Parathyroid adenoma (tissue), 2 donors: ENCODE data around the gene ELMO3.
A peak's percentile ranks its signal among the peaks of the same experiment; 100 is the strongest.

Source experiments
- H2AFZ ChIP-seq: fragments of 300-600 bp; sonication (generic); one replicate; pipeline ENCODE4 v1.7.0; 2017; ENCODE audit warnings: antibody characterized with exemption, mild to moderate bottlenecking
- H3K27ac ChIP-seq: fragments of 300-600 bp; sonication (generic); one replicate; pipeline ENCODE4 v1.7.0; 2017
- H3K27me3 ChIP-seq: fragments of 300-600 bp; sonication (generic); one replicate; pipeline ENCODE4 v1.7.0; 2017; ENCODE audit warnings: low read length; ENCODE audit not compliant: control insufficient read depth, insufficient read depth
- H3K36me3 ChIP-seq: fragments of 300-600 bp; sonication (generic); one replicate; pipeline ENCODE4 v1.7.0; 2017; ENCODE audit warnings: low read length; ENCODE audit not compliant: control insufficient read depth, insufficient read depth
- H3K4me1 ChIP-seq: fragments of 300-600 bp; sonication (generic); one replicate; pipeline ENCODE4 v1.7.0; 2017; ENCODE audit warnings: control low read depth
- H3K4me2 ChIP-seq: fragments of 300-600 bp; sonication (generic); one replicate; pipeline ENCODE4 v1.7.0; 2017; ENCODE audit warnings: low read length
- H3K4me3 ChIP-seq: fragments of 300-600 bp; sonication (generic); one replicate; pipeline ENCODE4 v1.7.0; 2017; ENCODE audit warnings: low read depth, low read length
- H3K79me2 ChIP-seq: fragments of 300-600 bp; sonication (generic); one replicate; pipeline ENCODE4 v1.7.0; 2017; ENCODE audit warnings: control low read depth
- H3K9ac ChIP-seq: fragments of 300-600 bp; sonication (generic); one replicate; pipeline ENCODE4 v1.7.0; 2017; ENCODE audit warnings: mild to moderate bottlenecking
- H3K9me3 ChIP-seq: fragments of 300-600 bp; sonication (generic); one replicate; pipeline ENCODE4 v1.7.0; 2017; ENCODE audit warnings: low read length; ENCODE audit not compliant: control insufficient read depth
- CTCF ChIP-seq: fragments of 300-600 bp; sonication (generic); IDR thresholded peaks from one replicate; pipeline ENCODE4 v1.7.0; 2017; ENCODE audit warnings: antibody characterized with exemption, mild to moderate bottlenecking
- donor health status: primary hyperparathyroidism.

ELMO3 gene

DNA sequence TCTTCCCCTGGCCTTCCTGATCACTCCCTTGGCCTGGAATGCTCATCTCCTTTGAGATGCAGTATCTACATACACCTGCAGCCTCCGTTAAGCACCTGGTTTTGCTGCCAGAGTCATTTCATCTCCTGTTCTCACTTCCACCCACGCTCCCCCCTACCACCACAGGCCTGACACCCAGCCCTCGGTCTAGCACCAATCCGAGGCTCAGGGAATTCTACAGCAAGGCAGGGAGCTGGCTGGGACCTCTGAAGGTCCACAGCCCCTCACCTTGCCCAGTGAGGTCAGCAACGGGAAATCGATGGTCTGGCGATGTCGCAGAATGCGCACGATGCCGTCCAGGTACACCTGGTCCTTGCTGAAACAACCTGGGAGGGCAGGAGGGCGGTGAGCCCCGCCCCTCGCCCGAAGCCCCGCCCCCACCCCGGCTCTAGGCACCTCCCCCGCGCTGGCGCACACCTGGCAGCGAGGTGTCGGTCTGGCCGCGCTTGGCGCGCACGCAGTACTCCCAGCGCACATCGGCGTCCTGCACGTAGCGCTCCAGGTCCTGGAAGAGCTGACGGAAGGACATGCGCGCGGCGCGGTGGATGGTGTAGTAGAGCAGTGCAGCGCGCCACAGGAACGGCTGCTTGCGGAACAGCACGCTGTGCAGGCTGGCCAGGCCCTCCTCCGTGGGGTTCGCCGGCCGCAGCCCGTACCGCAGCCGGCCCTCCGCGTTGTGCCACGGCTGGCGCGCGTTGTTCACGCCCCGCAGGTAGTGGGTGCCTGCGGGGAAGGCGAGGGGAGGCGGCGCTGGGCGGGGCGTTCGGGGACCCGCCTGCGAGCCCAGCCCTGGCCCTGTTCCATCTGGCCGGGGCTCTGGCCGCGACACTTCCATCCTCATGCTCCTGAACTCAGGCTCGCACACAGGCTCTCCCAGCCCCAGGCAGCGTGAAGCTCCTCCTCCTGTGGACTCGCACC lies 20.9 kb upstream of the ELMO3 start:
- H3K27ac ChIP-seq = peak overlapping the region; percentile 40
- H3K9ac ChIP-seq = no peak overlapping the region
- H3K4me1 ChIP-seq = peaks cover 15% of the 10 kb centered on the region
- H3K36me3 ChIP-seq = no peaks in the 10 kb centered on the region
- peak overlapping the region; percentile 86 for H2AFZ ChIP-seq
- no peaks in the 10 kb centered on the region for H3K27me3 ChIP-seq
- no peaks in the 10 kb centered on the region for H3K9me3 ChIP-seq
- peak overlapping the region; percentile 47 for H3K4me3 ChIP-seq
- H3K79me2 ChIP-seq = no peaks in the 10 kb centered on the region
- TF ChIP-seq CTCF = peak; percentile 12
- peak overlapping the region; percentile 93 for H3K4me2 ChIP-seq

DNA sequence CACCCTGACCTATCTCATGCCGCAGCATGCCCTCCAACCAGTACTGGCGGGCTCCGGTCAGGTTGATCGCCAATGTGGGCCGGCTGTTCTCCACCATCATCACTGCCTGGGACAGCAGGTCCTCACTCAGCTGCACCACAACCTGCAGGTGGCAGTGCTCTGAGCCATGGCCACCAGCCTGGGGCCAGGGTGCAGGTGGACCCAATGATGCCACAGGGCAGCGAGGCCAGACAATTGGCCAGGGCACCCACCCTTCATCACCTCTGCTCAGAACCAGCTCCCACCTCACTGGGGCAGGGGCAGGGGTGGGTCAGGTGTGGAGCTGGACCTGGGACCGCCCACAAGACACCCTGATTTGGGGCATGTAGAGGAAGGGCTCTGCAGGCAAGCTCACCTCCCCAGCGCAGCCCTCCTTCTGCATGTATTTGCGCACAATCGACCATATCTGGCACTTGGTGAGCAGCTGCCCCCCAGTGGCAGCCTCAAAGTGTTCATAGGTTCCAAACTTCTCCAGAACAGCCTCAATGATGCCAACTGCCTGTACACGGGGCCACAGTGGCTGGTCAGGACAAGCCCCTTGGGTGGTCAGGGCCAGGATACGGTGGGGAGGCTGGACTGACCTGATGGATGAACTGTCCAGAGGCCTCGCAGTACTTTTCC lies 19.4 kb upstream of the ELMO3 start:
- H3K27me3 ChIP-seq = no peaks in the 10 kb centered on the region
- no peak overlapping the region for H3K4me2 ChIP-seq
- peaks cover 12% of the 10 kb centered on the region for H3K4me1 ChIP-seq
- no peaks in the 10 kb centered on the region for H3K9me3 ChIP-seq
- no peaks in the 10 kb centered on the region for H3K79me2 ChIP-seq
- no peak overlapping the region for H3K4me3 ChIP-seq
- no peak for TF ChIP-seq CTCF
- H3K27ac ChIP-seq = no peak overlapping the region
- H2AFZ ChIP-seq = no peak overlapping the region
- H3K9ac ChIP-seq = no peak overlapping the region
- H3K36me3 ChIP-seq = no peaks in the 10 kb centered on the region

- H3K36me3 ChIP-seq = no peaks in the 10 kb centered on the region
- H3K4me1 ChIP-seq = peaks cover 16% of the 10 kb centered on the region
- TF ChIP-seq CTCF = no peak
- H2AFZ ChIP-seq = no peak overlapping the region
- H3K9me3 ChIP-seq = no peaks in the 10 kb centered on the region
- no peaks in the 10 kb centered on the region for H3K27me3 ChIP-seq
- H3K79me2 ChIP-seq = no peaks in the 10 kb centered on the region
- no peak overlapping the region for H3K4me3 ChIP-seq
- no peak overlapping the region for H3K27ac ChIP-seq
- no peak overlapping the region for H3K9ac ChIP-seq
- H3K4me2 ChIP-seq = no peak overlapping the region
Measured at GRCh38 chr16:67180166-67180565, 18.8 kb upstream of the ELMO3 start.

DNA sequence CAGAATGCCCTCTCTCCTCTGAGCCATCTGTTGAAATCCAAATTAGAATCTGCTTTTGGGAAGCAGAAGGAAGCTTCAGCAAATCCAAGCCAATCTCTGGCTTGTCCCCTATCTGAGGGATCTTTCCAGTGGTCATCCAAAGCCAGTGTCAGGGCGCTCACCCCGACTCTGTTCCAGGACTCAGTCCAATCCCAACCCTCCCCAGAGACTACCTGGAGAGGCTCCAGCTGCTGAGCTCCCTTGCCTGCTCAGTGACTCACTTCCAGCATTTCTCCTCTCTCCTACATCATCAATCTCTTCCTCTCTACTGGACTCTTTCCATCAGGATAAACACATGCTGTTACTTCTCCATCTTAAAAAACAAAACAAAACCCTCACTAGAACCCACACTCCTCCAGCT lies 17.6 kb upstream of the ELMO3 start:
- H3K27me3 ChIP-seq = no peaks in the 10 kb centered on the region

More for the DNA sequence above, 17.6 kb upstream of the ELMO3 start:
- H3K4me3 ChIP-seq = no peak overlapping the region
- H3K36me3 ChIP-seq = no peaks in the 10 kb centered on the region
- H3K4me1 ChIP-seq = peaks cover 23% of the 10 kb centered on the region
- H3K9ac ChIP-seq = no peak overlapping the region
- no peaks in the 10 kb centered on the region for H3K79me2 ChIP-seq
- no peak for TF ChIP-seq CTCF
- H3K9me3 ChIP-seq = no peaks in the 10 kb centered on the region
- no peak overlapping the region for H3K27ac ChIP-seq
- no peak overlapping the region for H2AFZ ChIP-seq
- no peak overlapping the region for H3K4me2 ChIP-seq
